ENCODE data around the gene NFATC2IP.

DNA sequence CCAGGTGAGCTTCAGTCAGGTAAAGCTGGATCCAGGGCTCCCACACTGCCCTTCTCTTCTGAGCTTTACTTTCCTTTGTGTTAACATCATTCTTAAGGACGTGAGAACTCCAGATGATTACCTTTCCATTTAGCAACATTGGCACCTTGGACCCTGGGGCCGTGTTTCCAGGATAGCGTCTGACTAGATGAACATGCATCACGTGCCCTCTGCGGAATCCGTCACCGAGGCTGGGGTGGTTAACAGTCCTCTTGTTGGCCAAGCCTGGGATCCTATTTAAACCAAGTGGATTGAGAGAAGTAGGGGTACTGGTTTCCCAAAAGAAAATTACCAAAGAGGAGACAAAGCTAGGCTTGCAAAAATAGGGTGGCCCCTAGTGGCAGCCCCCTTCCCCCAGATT, 30.2 kb downstream of the NFATC2IP start:
- no peak for TF ChIP-seq CTCF (IDR thresholded peaks at IDR 0.05)
- no peak for TF ChIP-seq EZH2 (IDR thresholded peaks at IDR 0.05; ENCODE audit: borderline replicate concordance, insufficient read depth, low read depth, low read length, poor library complexity, severe bottlenecking)
